Caki2 (cell line): Measurements from ENCODE around the gene DOCK1. TPM values are rescaled to one million over a fixed set of nuclear protein-coding genes. Genes with fewer than 3 reads are reported as not detected.
A peak's percentile ranks its signal among the peaks of the same experiment; 100 is the strongest.

Experiments used
- DNase-seq: peaks from one replicate; pipeline ENCODE4 v3.0.0-alpha.2; 2015; ENCODE audit warnings: low read depth
- in situ Hi-C: cut with HindIII; loops from 2 replicates; pipeline ENCODE4 v1.10.0; 2016; ENCODE audit warnings: low sequenced_read_pairs, low pct_unique_long_range_greater_than_20kb, mixed read lengths
- total RNA-seq: library from RNA; depleted of rRNA; stranded (reverse); fragments of >200 nt; shearing (Covaris generic); gene quantifications from 2 replicates; pipeline ENCODE4 v1.2.3, GENCODE V29; 2014; ENCODE audit warnings: low replicate concordance

DOCK1 gene
- total RNA-seq, 1 experiment from 2014 or later: 17.1 TPM

- in situ Hi-C loops: no loop called here
- DNase-seq: peak; percentile 37
Observed at GRCh38 chr10:127441350-127442219, 536.4 kb downstream of the DOCK1 start.

- in situ Hi-C loops: no loop called here
- no peak for DNase-seq
Observed at GRCh38 chr10:127442220-127442525, 536.9 kb downstream of the DOCK1 start.

DNA sequence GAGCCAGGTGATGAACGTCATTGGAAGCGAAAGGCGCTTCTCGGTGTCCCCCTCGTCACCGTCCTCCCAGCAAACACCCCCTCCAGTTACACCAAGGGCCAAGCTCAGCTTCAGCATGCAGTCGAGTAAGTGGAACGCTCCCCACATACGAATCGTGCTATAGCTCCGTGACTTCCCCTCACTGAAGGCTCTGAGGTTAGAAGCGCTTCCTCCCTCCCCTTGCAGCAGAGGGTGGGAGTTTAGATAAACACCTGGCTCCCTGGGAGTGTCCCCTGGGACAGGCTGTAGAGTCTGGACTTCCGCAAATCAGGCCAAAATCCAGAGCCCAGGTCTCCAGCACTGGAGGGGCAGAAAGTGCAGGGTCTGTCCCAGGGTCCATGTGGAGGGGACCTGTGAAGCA lies 538.9 kb downstream of the DOCK1 start:
- no peak for DNase-seq
- in situ Hi-C loops: no loop called here

DNA sequence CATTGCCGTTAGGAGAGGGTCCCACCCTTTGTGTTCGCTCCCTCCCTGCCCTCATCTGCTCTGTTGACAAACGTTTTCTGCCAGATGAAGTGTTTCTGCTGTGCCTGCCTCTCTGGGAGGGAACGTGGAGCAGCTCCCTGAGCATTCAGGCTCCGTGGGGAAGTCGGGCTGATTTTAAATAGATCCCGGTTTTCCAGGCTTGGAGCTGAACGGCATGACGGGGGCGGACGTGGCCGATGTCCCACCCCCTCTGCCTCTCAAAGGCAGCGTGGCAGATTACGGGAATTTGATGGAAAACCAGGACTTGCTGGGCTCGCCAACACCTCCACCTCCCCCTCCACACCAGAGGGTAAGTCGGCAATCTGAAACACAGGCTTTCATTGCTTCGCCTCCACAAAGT lies 542.0 kb downstream of the DOCK1 start:
- in situ Hi-C loops: no loop called here

DNA sequence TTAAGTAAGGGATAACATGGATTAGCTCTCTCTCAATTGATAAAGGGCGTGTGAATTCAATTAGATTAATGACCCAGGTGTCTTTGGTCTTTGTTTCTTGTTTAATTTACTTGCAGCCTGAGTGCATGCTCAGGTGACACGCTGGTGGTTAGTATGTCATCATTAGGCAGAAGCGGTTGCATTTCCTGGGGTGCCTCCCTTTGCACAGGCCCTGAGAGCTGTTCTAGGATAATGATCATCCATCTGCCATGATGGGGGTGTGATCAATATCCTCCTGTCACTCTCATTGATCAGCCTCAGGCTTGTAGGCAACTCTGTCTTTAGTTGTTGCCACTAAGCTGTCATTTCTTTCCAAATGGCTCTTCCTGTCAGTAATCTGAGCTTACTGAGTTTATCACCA lies 544.3 kb downstream of the DOCK1 start:
- DNase-seq: no peak
- in situ Hi-C loops: no loop called here

More for the DNA sequence above, 542.0 kb downstream of the DOCK1 start:
- no peak for DNase-seq

DNA sequence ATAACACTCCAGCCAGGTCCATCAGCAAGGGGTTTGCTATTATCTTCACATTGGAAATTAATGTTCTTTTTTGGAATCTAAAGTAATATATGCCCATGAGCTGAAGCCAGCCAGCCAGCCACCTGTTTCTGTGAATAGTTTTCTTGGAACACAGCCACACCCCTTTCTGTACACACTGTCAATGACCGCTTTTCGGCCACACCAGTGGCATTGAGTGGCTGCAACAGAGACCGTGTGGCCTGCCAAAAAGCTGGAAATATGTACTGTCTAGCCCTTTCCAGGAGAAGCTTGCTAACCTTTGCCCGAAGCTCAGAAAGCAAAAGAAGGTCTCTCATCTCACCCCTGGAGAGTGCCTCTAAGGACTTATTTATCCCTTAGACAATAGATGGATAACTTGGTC lies 545.4 kb downstream of the DOCK1 start:
- DNase-seq: no peak
- in situ Hi-C loops: no loop called here

GRCh38 chr10:127451628-127452027 lies 546.4 kb downstream of the DOCK1 start:
- in situ Hi-C loops: no loop called here
- DNase-seq: no peak

DNA sequence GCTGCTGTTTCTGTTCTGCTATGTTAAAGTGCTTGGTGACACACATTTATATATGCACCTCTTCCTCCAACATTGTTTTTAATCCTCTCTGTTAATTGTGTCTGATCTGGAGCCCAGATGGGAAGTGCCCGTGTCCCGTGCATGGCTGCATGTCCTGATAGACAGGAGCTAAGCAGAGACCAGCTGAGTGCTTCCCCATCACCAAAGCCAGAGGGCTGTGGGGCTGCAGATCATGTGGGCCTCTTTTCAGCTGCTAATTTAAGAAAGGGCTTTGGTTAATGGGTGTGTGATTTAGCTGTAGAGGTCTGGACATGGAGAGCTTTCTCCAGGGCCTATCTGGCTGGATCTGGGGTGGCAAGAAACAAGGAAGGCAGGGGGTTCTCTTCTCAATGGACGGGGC lies 547.3 kb downstream of the DOCK1 start:
- no peak for DNase-seq
- in situ Hi-C loops: no loop called here

DNA sequence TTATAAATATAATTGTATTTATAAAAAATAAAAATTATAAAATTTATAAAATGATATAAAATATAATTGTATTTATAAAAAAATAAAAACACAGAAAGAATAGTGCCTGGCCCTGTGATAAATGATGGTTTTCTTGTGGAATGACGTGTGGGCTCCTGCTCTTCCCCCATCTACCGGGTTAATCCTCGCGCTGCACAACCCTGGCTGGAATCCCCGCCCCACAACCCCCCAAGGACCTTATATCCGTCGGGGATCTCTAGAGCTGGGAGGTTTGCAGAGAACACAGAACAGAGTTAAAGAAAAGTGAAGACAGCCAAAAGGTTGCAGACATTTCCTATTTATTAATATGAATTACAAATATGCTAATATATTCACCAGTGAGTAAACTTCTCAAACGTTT lies 548.5 kb downstream of the DOCK1 start:
- no peak for DNase-seq
- in situ Hi-C loops: no loop called here

DNA sequence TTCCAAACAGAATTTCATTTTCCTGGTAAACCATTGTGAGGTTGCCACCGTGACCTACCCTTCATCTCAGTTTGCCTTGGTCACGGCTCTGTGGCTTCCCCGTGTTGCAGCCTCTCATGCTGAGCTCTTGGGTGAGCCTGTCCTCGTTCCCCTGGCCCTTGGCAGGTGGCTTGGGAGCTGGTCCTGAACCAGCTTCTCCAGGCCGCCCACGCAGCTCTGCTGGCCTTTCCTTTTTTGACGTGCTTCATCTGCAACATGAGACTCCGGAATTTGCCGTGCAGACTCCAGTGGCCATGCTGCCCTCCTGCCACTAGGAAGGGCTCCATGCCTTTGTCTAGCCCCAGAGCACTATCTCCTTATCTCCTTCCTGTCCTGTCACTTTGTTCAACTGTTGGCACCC lies 550.9 kb downstream of the DOCK1 start:
- in situ Hi-C loops: no loop called here
- DNase-seq: no peak

DNA sequence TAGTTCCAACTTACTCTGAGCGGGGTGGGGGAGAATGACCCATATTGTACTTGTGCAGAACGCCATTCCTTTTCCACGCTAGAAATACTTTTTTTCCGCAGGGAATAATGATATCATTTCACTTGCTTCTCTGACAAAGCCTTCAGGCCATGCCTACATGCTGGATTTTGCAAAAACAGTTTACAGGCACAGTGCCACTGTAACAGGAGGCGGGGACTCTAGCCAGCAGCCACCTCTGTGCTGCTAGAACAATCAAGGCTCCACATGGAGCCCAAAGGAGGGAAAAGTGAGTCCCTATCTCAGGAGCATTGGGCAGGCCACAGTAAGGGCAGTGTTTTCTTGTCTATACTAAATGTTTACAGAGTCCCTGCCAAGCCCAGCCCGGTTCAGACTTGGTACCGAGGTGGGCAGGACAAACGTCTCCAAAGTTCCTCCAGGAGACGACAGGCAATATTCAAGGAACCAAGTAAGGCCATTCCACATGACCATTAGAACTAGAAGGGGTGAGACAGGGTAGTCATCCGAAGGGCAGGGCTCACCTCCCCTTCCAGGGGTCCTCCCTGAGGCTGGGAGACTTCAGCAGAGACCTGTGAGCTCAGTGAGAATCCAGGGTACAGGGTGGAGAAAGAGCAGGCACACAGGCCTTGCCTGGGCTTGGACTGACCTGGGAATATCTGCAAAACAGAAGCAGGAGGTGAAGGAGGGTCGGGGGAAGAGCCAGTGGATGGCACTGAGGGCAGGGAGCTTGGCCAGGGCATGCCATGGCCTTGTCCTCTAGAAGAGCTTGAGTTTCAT lies 553.0 kb downstream of the DOCK1 start:
- in situ Hi-C loops: no loop called here
- DNase-seq: no peak

DNA sequence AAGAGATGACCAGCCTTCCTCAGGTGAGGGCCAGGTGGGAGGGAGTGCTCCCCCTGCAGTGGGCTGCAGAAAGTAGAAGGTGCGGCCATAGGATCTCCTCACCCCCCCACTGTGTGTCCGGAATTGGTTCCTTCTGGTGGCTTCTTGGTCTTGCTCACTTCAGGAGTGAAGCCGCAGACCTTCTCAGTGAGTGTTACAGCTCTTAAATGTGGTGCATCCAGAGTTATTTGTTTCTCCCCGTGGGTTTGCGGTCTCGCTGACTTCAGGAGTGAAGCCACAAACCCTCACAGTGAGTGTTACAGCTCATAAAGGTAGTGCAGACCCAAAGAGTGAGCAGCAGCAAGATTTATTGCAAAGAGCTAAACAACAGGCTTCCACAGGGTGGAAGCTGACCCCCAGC lies 553.6 kb downstream of the DOCK1 start:
- in situ Hi-C loops: no loop called here
- DNase-seq: no peak

DNA sequence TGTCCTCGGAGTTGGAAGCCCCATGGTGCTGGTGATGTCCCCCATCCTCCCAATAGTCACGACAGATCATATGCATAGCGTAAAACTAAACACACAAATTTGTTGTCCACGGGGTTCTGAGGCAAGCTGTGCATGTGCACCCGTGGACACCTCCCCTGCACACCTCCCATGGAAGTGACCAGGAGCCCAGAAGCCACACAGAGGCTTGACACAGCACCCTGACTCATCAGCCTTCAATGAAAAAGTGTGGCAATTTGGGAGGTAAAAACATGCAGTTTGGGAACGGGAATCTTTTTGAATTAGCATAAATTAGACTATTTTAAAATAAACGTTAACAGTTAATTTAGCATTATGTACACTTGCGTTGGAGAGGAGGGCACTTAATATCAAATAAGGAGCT lies 554.7 kb downstream of the DOCK1 start:
- in situ Hi-C loops: no loop called here
- no peak for DNase-seq

GRCh38 chr10:127462643-127463295 lies 557.5 kb downstream of the DOCK1 start:
- no peak for DNase-seq
- in situ Hi-C loops: no loop called here

GRCh38 chr10:127463548-127463947 lies 558.3 kb downstream of the DOCK1 start:
- no peak for DNase-seq
- in situ Hi-C loops: no loop called here

DNA sequence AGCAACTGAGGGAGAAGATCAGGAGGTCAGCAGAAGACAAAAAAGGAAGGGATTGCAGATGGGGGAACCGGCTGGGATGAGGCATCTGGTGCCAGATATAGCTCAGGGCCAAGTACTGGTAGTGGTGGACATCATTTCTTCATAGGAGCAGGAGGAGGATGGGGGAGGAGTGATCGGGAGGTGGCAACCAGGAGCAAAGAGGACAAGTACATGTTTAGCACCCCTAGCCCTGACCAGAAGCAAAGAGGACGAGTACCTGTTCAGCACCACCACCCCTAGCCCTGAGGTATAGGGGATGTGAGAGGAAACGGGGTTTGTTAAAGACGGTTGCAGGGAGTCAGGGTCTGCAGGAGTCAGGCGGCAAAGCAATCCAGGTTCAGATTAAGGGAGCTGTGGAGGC lies 559.3 kb downstream of the DOCK1 start:
- DNase-seq: no peak
- in situ Hi-C loops: no loop called here

- no peak for DNase-seq
- in situ Hi-C loops: no loop called here
Observed at GRCh38 chr10:127467811-127468210, 562.6 kb downstream of the DOCK1 start.

GRCh38 chr10:127468632-127469031 lies 563.4 kb downstream of the DOCK1 start:
- no peak for DNase-seq
- in situ Hi-C loops: no loop called here

- no peak for DNase-seq
- in situ Hi-C loops: no loop called here
Observed at GRCh38 chr10:127470911-127471310, 565.7 kb downstream of the DOCK1 start.
